CD8-positive, alpha-beta memory T cell (primary cell): ENCODE measurements around the gene CD86. TPM values are rescaled to one million over a fixed set of nuclear protein-coding genes. Genes with fewer than 3 reads are reported as not detected.
"Not testable (repeated sequence)": the region's sequence is repeated elsewhere in the genome, so short reads cannot be mapped to it uniquely, and the experiment has no call there.

ENCODE experiments used
- CTCF ChIA-PET: fragments of 350-600 bp; sonication (Branson Sonifier 250); formaldehyde crosslinking; loops from one replicate; lab custom pipeline; 2021; ENCODE audit warnings: antibody characterized with exemption; lab: Charles Lee
- POLR2A ChIA-PET: fragments of 350-600 bp; sonication (Branson Sonifier 250); formaldehyde crosslinking; loops from one replicate; lab custom pipeline; 2021; ENCODE audit warnings: antibody characterized with exemption; lab: Charles Lee
- DNase-seq, 5 donors: peaks; one replicate each; pipeline versions ENCODE4 v3.0.0 to v3.0.0-alpha.2; 2020 to 2022; ENCODE audit warnings: mixed read lengths in 1 of 5
- H3K27ac ChIP-seq: one replicate; pipeline ENCODE4 v1.7.0; 2013; ENCODE audit warnings: low read depth, mild to moderate bottlenecking, low read length, moderate library complexity
- H3K27me3 ChIP-seq: 2 replicates; pipeline ENCODE4 v1.7.0; 2013; ENCODE audit warnings: low read length, mild to moderate bottlenecking; ENCODE audit not compliant: insufficient read depth, poor library complexity, severe bottlenecking
- H3K36me3 ChIP-seq: 2 replicates; pipeline ENCODE4 v1.7.0; 2013; ENCODE audit warnings: mild to moderate bottlenecking, low read length, moderate library complexity; ENCODE audit not compliant: insufficient read depth
- H3K4me1 ChIP-seq: 2 replicates; pipeline ENCODE4 v1.7.0; 2013; ENCODE audit warnings: mild to moderate bottlenecking, low read length, moderate library complexity; ENCODE audit not compliant: insufficient read depth
- H3K4me3 ChIP-seq: 2 replicates; pipeline ENCODE4 v1.7.0; 2013; ENCODE audit warnings: mild to moderate bottlenecking, low read length
- H3K9me3 ChIP-seq: 2 replicates; pipeline ENCODE4 v1.7.0; 2013; ENCODE audit warnings: mild to moderate bottlenecking, low read length
- H3K27ac Mint-ChIP-seq, 8 donors: one replicate each; pipeline ENCODE4 v1.8.0; 2020 to 2021; ENCODE audit warnings: mixed read lengths in 8 of 8, mild to moderate bottlenecking in 6 of 8, inconsistent platforms in 3 of 8, moderate library complexity in 3 of 8
- H3K27me3 Mint-ChIP-seq, 2 donors: one replicate each; pipeline ENCODE4 v1.8.0; 2020 to 2021; ENCODE audit warnings: mixed read lengths in 2 of 2, mild to moderate bottlenecking in 1 of 2, moderate library complexity in 1 of 2
- H3K36me3 Mint-ChIP-seq, 3 donors: one replicate each; pipeline ENCODE4 v1.8.0; 2020 to 2021; ENCODE audit warnings: mixed read lengths in 3 of 3, inconsistent platforms in 1 of 3, mild to moderate bottlenecking in 1 of 3
- H3K4me1 Mint-ChIP-seq, 3 donors: one replicate each; pipeline ENCODE4 v1.8.0; 2020 to 2021; ENCODE audit warnings: mixed read lengths in 3 of 3, inconsistent platforms in 1 of 3, mild to moderate bottlenecking in 1 of 3
- H3K4me3 Mint-ChIP-seq, 7 donors: one replicate each; pipeline ENCODE4 v1.8.0; 2020 to 2021; ENCODE audit warnings: mixed read lengths in 7 of 7, mild to moderate bottlenecking in 6 of 7, moderate library complexity in 4 of 7, inconsistent platforms in 2 of 7
- H3K9me3 Mint-ChIP-seq, 5 donors: one replicate each; pipeline ENCODE4 v1.8.0; 2020 to 2022; ENCODE audit warnings: mixed read lengths in 5 of 5, mild to moderate bottlenecking in 3 of 5, moderate library complexity in 2 of 5, inconsistent platforms in 1 of 5
- polyA plus RNA-seq: library from polyadenylated mRNA; unstranded; fragments of 300-500 nt; fragmentation: Illumina TruSeq; gene quantifications from one replicate; pipeline ENCODE4 v1.2.3, GENCODE V29; 2021
- total RNA-seq, 2 experiments: library from RNA; stranded (reverse); gene quantifications; one replicate each; pipeline ENCODE4 v1.2.3, GENCODE V29; 2021

CD86 gene
- total and polyA plus RNA-seq, 3 experiments from 2014 or later: 0.95 to 1.2 TPM; not detected in 1

DNA sequence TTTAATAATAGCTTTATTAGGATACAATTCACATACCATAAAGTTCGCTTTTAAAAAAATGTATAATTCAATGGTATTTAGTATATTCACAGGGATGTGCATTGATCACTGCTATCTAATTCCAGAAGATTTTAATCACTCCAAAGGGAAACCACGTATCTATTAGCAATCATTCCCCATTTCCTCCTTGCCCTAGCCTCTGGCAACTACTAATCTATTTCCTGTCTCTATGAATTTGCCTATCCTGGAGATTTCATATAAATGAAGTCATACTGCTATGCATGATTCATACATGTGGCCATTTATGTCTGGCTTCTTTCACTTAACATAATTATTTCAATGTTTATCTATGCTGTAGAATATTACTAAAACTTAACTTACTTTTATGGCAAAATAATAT lies 96.3 kb downstream of the CD86 start:
- Histone ChIP-seq H3K36me3 (no peaks in the 10 kb centered on the region), H3K9me3 (no peaks in the 10 kb centered on the region), H3K4me1 (no peaks in the 10 kb centered on the region), H3K27ac (no peak overlapping the region), H3K27me3 (no peaks in the 10 kb centered on the region), H3K4me3 (no peak overlapping the region)
- Mint-ChIP-seq H3K9me3 (peaks cover 20 to 37% (median 30%) of the 10 kb centered on the region in 5 donors), H3K4me3 (no peak overlapping the region), H3K27ac (no peak overlapping the region), H3K4me1 (no peaks in the 10 kb centered on the region), H3K36me3 (peaks cover 0 to 10% (median 0%) of the 10 kb centered on the region in 3 donors), H3K27me3 (peaks cover 0 to 3% of the 10 kb centered on the region in 2 donors)
- DNase-seq: no peak
- ChIA-PET CTCF (no interaction called here), POLR2A (no interaction called here)

DNA sequence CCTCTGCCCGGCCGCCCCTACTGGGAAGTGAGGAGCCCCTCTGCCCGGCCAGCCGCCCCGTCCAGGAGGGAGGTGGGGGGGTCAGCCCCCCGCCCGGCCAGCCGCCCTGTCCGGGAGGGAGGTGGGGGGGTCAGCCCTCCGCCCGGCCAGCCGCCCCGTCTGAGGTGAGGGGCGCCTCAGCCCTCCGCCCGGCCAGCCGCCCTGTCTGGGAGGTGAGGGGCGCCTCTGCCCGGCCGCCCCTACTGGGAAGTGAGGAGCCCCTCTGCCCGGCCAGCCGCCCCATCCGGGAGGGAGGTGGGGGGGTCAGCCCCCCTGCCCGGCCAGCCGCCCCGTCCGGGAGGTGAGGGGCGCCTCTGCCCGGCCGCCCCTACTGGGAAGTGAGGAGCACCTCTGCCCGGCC lies 109.8 kb downstream of the CD86 start:
- H3K27ac ChIP-seq, DNase-seq, H3K4me3 Mint-ChIP-seq, H3K4me1 Mint-ChIP-seq, H3K27me3 ChIP-seq, CTCF ChIA-PET, H3K36me3 ChIP-seq, H3K27ac Mint-ChIP-seq, H3K36me3 Mint-ChIP-seq, H3K4me3 ChIP-seq, POLR2A ChIA-PET, H3K4me1 ChIP-seq, H3K9me3 ChIP-seq: not testable (repeated sequence)
- H3K27me3 Mint-ChIP-seq: peaks cover 3 to 16% of the 10 kb centered on the region in 2 donors
- peaks cover 5 to 18% (median 10%) of the 10 kb centered on the region in 5 donors for H3K9me3 Mint-ChIP-seq

GRCh38 chr3:122167630-122168029 lies 112.5 kb downstream of the CD86 start:
- no peak overlapping the region for H3K27ac Mint-ChIP-seq
- H3K27me3 Mint-ChIP-seq: peaks cover 8 to 20% of the 10 kb centered on the region in 2 donors
- Histone ChIP-seq H3K4me1 (no peaks in the 10 kb centered on the region), H3K9me3 (no peaks in the 10 kb centered on the region), H3K27ac (no peak overlapping the region), H3K4me3 (no peak overlapping the region), H3K27me3 (no peaks in the 10 kb centered on the region), H3K36me3 (no peaks in the 10 kb centered on the region)
- no peak overlapping the region for H3K4me3 Mint-ChIP-seq
- no peaks in the 10 kb centered on the region for H3K4me1 Mint-ChIP-seq
- H3K36me3 Mint-ChIP-seq: peaks cover 0 to 7% (median 2%) of the 10 kb centered on the region in 3 donors
- POLR2A ChIA-PET: no interaction called here
- peaks cover 0 to 9% (median 5%) of the 10 kb centered on the region in 5 donors for H3K9me3 Mint-ChIP-seq
- no peak for DNase-seq
- CTCF ChIA-PET: no interaction called here

- H3K4me1 Mint-ChIP-seq: no peaks in the 10 kb centered on the region
- no peak overlapping the region for H3K4me3 ChIP-seq
- POLR2A ChIA-PET: no interaction called here
These were observed 112.9 kb downstream of the CD86 start for GRCh38 chr3:122168044-122168443.

GRCh38 chr3:122169911-122170310 lies 114.7 kb downstream of the CD86 start:
- Mint-ChIP-seq H3K27me3 (peaks cover 11 to 22% of the 10 kb centered on the region in 2 donors), H3K27ac (no peak overlapping the region), H3K4me1 (no peaks in the 10 kb centered on the region), H3K36me3 (peaks cover 0 to 7% (median 2%) of the 10 kb centered on the region in 3 donors), H3K4me3 (no peak overlapping the region), H3K9me3 (peaks cover 0 to 9% (median 5%) of the 10 kb centered on the region in 5 donors)
- POLR2A ChIA-PET: no interaction called here
- Histone ChIP-seq H3K27me3 (no peaks in the 10 kb centered on the region), H3K4me3 (no peak overlapping the region), H3K27ac (no peak overlapping the region), H3K4me1 (no peaks in the 10 kb centered on the region), H3K9me3 (no peaks in the 10 kb centered on the region), H3K36me3 (no peaks in the 10 kb centered on the region)
- CTCF ChIA-PET: no interaction called here
- no peak for DNase-seq

More at GRCh38 chr3:122168044-122168443, 112.9 kb downstream of the CD86 start:
- peaks cover 0 to 7% (median 2%) of the 10 kb centered on the region in 3 donors for H3K36me3 Mint-ChIP-seq
- no peaks in the 10 kb centered on the region for H3K4me1 ChIP-seq
- H3K9me3 ChIP-seq: no peaks in the 10 kb centered on the region
- H3K27ac ChIP-seq: no peak overlapping the region
- peaks cover 0 to 9% (median 5%) of the 10 kb centered on the region in 5 donors for H3K9me3 Mint-ChIP-seq
- H3K4me3 Mint-ChIP-seq: no peak overlapping the region
- no peaks in the 10 kb centered on the region for H3K27me3 ChIP-seq
- H3K36me3 ChIP-seq: no peaks in the 10 kb centered on the region
- H3K27ac Mint-ChIP-seq: no peak overlapping the region
- DNase-seq: no peak
- CTCF ChIA-PET: no interaction called here
- peaks cover 8 to 22% of the 10 kb centered on the region in 2 donors for H3K27me3 Mint-ChIP-seq

Other genes starting within 250 kb of the CD86 start
- gene IQCB1, start 220.3 kb upstream of the CD86 start, total RNA-seq: 10 to 100 TPM; 27.3 to 27.4 TPM
- gene IQCB1, start 220.3 kb upstream of the CD86 start, polyA plus RNA-seq: 21.3 TPM
- gene EAF2, start 220.2 kb upstream of the CD86 start, total RNA-seq: 1 to 10 TPM; 7.8 to 8.9 TPM
- gene EAF2, start 220.2 kb upstream of the CD86 start, polyA plus RNA-seq: 14.1 TPM
- gene SLC15A2, start 161.0 kb upstream of the CD86 start, total RNA-seq: under 1 TPM; 0.88 to 0.91 TPM
- gene SLC15A2, start 161.0 kb upstream of the CD86 start, polyA plus RNA-seq: 0.15 TPM
- gene ILDR1, start 33.1 kb upstream of the CD86 start, total RNA-seq: not detected
- not detected for gene ILDR1, start 33.1 kb upstream of the CD86 start, polyA plus RNA-seq
- gene CASR, start 128.3 kb downstream of the CD86 start, total RNA-seq: not detected
- not detected for gene CASR, start 128.3 kb downstream of the CD86 start, polyA plus RNA-seq